ENCODE measurements around the gene TARS2.

DNA sequence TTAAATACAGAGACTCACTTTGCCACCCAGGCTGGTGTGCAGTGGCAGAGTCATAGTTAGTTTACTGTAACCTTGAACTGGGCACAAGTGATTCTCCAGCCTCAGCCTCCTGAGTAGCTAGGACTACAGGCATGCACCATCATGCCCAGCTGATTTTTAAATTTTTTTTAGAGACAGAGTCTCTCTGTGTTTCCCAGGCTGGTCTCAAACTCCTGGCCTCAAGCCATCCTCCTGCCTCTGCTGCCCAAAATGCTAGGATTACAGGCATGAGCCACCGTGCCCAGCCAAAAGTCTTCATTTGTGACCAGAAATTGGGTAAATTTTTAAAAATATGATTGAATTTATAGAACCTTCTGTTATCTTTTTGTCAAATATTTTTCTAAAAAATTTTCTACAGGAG, 17.9 kb upstream of the TARS2 start:
- TF ChIP-seq, protein P1, sequence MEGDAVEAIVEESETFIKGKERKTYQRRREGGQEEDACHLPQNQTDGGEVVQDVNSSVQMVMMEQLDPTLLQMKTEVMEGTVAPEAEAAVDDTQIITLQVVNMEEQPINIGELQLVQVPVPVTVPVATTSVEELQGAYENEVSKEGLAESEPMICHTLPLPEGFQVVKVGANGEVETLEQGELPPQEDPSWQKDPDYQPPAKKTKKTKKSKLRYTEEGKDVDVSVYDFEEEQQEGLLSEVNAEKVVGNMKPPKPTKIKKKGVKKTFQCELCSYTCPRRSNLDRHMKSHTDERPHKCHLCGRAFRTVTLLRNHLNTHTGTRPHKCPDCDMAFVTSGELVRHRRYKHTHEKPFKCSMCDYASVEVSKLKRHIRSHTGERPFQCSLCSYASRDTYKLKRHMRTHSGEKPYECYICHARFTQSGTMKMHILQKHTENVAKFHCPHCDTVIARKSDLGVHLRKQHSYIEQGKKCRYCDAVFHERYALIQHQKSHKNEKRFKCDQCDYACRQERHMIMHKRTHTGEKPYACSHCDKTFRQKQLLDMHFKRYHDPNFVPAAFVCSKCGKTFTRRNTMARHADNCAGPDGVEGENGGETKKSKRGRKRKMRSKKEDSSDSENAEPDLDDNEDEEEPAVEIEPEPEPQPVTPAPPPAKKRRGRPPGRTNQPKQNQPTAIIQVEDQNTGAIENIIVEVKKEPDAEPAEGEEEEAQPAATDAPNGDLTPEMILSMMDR (conservative IDR thresholded peaks at IDR 0.05; ENCODE audit: low read length), result no peak
- TF ChIP-seq EZH2phosphoT487 (IDR thresholded peaks at IDR 0.05; ENCODE audit: borderline replicate concordance, low read depth, low read length), result no peak
